HG03175 (cell line): ENCODE data around the gene PLEKHG4B.
"Not testable (repeated sequence)": the region's sequence is repeated elsewhere in the genome, so short reads cannot be mapped to it uniquely, and the experiment has no call there.

Experiments
- ATAC-seq: cut with Tn5 transposase; IDR thresholded peaks from one replicate; pipeline ENCODE4 v1.9.1; 2021; ENCODE audit warnings: mild to moderate bottlenecking, moderate library complexity; ENCODE audit not compliant: unreplicated experiment

The PLEKHG4B gene

GRCh38 chr5:197892-198489 lies 106.0 kb downstream of the PLEKHG4B start:
- no peak for ATAC-seq

DNA sequence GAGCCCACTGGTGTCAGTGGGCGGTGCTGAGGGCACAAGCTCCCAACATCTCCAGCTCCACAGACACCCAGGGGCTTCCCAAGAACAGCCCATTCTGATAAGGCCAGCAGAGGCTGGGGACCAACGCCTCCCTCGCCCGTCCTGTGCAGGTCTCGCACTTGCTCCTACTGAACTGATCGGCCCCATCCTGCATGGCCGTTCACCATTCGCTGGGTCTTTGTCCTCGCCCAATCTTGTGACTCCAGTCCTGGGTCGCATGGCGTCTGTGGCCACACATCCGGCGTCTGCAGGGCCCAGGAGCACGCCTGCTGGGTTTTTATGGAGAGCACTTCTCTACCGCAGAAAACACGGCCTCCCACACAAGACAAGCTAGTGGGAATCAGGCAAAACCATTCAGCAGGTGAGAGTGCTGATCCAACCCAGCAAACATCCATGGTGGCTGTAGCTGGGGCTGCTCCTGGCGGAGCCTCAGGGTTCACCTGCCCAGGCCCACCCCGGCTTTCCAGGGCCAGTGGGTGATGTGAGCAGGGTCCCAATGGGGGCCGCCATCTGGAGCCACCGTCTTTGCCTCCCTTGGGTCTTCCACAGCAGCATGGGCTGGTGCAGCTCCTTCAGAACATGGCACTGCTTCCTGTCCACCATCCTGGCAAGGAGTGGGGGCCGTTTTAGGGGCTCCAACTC lies 106.7 kb downstream of the PLEKHG4B start:
- no peak for ATAC-seq

- ATAC-seq = no peak
These were observed 107.4 kb downstream of the PLEKHG4B start for GRCh38 chr5:199197-199949.

DNA sequence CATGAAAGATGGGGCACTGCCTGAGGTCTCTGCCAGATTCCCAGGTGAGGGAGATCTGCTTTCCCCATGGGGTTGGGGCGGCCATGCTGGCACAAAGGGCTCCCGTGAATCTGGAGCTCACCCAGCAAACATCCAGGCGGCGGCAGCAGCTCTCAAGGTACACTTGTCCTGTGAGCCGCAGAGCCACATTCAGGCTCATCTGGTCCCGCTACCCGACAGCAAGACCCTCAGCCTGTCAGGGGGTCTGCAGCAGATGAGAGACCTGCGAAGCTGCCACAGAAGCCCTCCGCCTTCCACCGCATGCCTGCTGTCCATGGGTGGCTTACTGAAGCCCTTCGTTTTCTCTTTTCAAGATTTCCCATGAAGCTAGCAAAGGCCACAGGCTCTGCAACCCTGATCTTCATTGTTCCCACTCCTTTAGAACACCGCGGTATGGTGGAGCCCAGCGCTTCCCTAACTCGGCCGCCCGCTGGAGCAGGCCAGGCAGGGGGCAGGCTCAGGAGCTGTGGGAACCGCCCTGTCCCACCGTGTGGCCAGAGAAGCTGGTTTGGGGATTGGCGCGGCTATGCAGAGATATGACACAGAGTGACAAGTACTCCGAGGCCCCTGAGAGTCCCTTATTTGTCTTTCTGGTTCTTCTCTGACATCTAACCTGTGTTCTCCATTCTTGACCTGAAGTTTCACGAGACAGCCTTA lies 108.1 kb downstream of the PLEKHG4B start:
- no peak for ATAC-seq

DNA sequence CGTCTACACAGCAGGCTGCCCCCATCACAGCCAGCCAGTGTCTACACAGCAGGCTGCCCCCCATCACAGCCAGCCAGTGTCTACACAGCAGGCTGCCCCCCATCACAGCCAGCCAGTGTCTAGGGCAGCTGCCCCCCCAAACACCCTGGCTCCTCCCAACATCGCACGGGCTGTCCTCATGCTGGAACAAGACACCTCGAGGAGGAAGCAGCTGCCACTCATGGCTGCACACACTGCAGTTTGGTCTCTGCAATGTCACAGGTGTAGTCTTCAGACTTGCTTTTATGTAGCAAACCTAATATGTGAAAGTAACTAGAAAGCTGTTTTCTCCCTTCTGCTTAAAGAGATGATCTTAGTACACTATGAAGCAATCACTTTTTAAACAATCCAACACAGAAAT lies 109.0 kb downstream of the PLEKHG4B start:
- ATAC-seq = no peak

DNA sequence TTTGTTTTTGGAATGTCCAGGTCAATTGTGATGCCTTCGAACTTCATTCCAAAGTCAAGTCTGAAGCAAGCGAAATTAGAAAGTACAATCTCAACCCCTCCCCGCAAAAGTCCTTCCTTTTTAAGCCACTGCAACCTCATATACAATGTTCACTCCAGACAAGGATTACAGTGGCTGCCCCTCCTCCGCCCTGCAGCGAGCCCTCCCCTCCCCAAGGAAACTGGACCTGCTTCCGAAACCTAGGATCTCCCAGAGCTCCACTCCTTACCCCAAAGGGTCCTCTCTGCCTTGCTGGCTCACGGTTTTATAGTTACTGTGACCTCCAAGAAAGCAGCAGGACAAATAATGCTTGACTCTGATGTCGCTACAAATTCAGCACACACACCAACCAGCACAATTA lies 109.7 kb downstream of the PLEKHG4B start:
- no peak for ATAC-seq

- no peak for ATAC-seq
These were observed 111.4 kb downstream of the PLEKHG4B start for GRCh38 chr5:203246-203930.

DNA sequence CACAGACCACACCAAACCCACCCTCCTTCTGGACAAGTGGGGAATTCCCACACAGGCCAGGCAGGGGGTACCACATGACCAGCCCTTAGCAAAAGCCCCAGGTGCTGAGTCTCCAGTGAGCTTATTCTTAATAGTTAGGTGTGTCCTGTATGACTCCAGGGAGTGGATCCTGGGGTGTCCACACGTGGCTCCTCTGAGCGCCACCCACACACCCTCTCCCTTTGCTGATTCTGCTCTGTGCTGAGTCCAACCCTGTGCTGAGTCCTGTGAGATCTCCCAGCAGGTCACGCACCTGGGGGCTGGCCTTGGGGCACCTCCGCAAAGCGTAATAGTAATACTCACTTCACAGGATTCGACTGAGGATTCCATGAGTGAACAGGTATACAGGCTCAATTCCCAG lies 112.0 kb downstream of the PLEKHG4B start:
- ATAC-seq = no peak

GRCh38 chr5:204462-204861 lies 112.5 kb downstream of the PLEKHG4B start:
- ATAC-seq = no peak

- no peak for ATAC-seq
These were observed 113.2 kb downstream of the PLEKHG4B start for GRCh38 chr5:204966-205670.

- no peak for ATAC-seq
These were observed 114.4 kb downstream of the PLEKHG4B start for GRCh38 chr5:206406-206805.

DNA sequence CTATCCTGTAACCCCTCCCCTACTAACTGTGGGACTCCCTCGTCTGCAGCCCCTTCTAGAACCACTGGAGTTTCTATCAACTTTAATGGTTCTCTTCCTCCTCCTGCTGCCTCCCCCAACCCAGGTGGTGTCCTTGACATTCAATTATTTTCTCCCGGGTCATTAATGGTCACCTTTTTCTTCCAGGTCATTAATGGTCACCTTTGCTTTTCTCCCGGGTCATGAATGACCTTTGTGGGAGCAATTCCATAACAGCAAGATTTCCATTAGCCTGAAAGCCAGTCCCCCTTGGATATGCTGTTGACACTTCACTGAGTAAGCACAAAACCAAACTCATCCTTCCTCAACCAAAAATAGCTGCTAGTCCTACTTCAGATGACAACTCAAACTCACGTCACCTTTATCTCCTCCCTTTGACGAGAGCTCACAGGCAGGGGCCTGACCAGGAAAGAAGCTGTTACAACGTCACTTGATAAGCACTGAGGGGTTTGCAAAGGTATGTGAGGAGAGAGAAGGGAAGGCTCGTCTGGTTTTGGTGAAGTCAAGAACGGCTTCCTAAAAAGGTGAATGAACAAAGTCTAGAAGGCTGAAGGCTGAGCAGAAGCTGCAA lies 115.1 kb downstream of the PLEKHG4B start:
- ATAC-seq = no peak

DNA sequence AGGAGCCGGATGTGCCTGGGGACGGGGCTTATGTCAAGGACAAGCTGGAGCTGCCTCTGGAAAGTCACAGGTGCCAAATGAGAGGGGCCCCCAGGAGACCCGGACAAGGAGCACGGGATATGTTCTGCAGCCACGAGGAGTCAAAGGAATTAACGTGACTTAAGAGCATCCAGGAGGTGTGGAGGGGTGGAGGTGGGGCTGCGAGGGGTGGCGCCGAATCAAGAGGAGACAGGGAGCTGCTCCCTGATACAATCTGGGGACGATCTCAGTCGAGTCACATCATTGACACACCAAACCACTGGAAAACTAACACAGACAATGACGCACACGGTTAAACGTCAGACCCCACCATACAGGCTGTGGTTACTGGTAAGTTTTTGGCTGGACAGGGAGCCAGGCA lies 115.6 kb downstream of the PLEKHG4B start:
- ATAC-seq = no peak

- no peak for ATAC-seq
These were observed 116.6 kb downstream of the PLEKHG4B start for GRCh38 chr5:208449-209114.

GRCh38 chr5:213803-214395 lies 121.9 kb downstream of the PLEKHG4B start:
- ATAC-seq = no peak

GRCh38 chr5:215256-215655 lies 123.3 kb downstream of the PLEKHG4B start:
- not testable (repeated sequence) for ATAC-seq

- ATAC-seq = not testable (repeated sequence)
These were observed 124.1 kb downstream of the PLEKHG4B start for GRCh38 chr5:216076-216475.

DNA sequence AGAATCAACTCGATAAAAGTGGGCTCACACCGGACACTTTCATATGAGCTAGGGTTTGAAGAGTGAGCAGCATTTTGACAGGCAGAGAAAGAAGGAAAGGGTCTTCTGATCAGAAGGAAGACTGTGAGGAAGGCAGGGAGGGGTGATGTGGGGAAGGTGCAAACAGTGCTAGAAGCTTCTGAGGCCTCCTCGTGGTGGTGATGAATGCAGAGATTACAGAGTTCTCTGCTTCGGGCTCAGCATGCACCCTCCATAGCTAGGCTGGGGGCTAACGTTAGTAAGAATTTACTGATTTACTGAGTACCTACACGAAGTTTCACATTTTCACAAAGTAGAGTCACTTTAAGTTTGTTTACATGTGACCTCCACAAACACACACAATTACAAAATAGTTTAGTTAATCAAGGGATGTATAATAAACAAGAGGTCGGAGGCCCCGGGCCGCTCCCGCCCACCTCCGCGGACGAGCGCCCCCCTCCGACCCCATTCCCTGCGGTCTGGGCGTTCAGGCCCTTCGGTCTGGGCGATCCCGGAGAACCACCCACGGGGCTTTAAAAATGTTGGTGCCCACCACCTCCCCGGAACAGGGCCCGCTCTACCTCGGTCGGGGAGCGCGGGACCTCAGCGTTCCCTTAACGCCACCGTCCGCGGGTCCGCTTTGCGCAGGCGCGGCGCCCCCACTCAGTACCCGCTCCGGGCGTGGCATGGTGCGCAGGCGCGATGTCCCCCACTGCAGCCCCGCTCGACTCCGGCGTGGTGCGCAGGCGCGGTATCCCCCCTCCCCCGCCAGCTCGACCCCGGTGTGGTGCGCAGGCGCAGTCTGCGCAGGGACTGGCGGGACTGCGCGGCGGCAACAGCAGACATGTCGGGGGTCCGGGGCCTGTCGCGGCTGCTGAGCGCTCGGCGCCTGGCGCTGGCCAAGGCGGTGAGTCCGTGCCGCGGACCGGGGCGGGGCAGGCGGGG lies 125.8 kb downstream of the PLEKHG4B start, which contains the start of the genes CCDC127 and SDHA:
Gene CCDC127, minus strand, starts transcription at position 660 of the 963 bp plus-strand sequence. CDS start 1,304 bp downstream, outside the sequence.
Gene SDHA, plus strand, starts transcription at position 827 of the 963 bp plus-strand sequence. Its CDS starts 36 bp downstream, at position 863.
- peak; percentile 79 for ATAC-seq
